Trophoblast cell (in vitro differentiated cells and primary cell): ENCODE measurements around the gene ADM2.

ENCODE experiments used
- DNase-seq, 2 donors: peaks; one replicate each; pipeline ENCODE4 v3.0.0-alpha.2; 2016
- H2AFZ ChIP-seq: 2 replicates; pipeline ENCODE4 v1.6.1; 2013; ENCODE audit warnings: low read length, moderate library complexity, mild to moderate bottlenecking; ENCODE audit not compliant: insufficient read depth, poor library complexity
- H2AK5ac ChIP-seq: 2 replicates; pipeline ENCODE4 v1.6.1; 2013; ENCODE audit warnings: mild to moderate bottlenecking, low read length
- H2BK120ac ChIP-seq: 2 replicates; pipeline ENCODE4 v1.6.1; 2013; ENCODE audit warnings: low read length, mild to moderate bottlenecking, moderate library complexity; ENCODE audit not compliant: insufficient read depth, poor library complexity
- H2BK12ac ChIP-seq: 2 replicates; pipeline ENCODE4 v1.6.1; 2013; ENCODE audit warnings: mild to moderate bottlenecking, low read length, moderate library complexity
- H2BK5ac ChIP-seq: 2 replicates; pipeline ENCODE4 v1.6.1; 2013; ENCODE audit warnings: low read length, low read depth, moderate library complexity, mild to moderate bottlenecking; ENCODE audit not compliant: poor library complexity
- H3K14ac ChIP-seq: 2 replicates; pipeline ENCODE4 v1.6.1; 2013; ENCODE audit warnings: mild to moderate bottlenecking, low read length
- H3K18ac ChIP-seq: 2 replicates; pipeline ENCODE4 v1.6.1; 2013; ENCODE audit warnings: mild to moderate bottlenecking, low read length
- H3K23ac ChIP-seq: 2 replicates; pipeline ENCODE4 v1.6.1; 2013; ENCODE audit warnings: low read length
- H3K27ac ChIP-seq: 2 replicates; pipeline ENCODE4 v1.5.1; 2013; ENCODE audit warnings: low read depth, mild to moderate bottlenecking, inconsistent platforms, low read length, moderate library complexity
- H3K27me3 ChIP-seq: 2 replicates; pipeline ENCODE4 v1.6.1; 2013; ENCODE audit warnings: inconsistent platforms, mild to moderate bottlenecking, low read length, moderate library complexity; ENCODE audit not compliant: insufficient read depth
- H3K36me3 ChIP-seq, 2 experiments: 1 replicate in 1 of 2; 2 replicates in 1 of 2; pipeline ENCODE4 v1.6.1; 2013; ENCODE audit warnings: low read length in 2 of 2, mild to moderate bottlenecking in 2 of 2, moderate library complexity in 1 of 2; ENCODE audit not compliant: insufficient read depth in 2 of 2, control insufficient read depth in 1 of 2
- H3K4ac ChIP-seq: 2 replicates; pipeline ENCODE4 v1.6.1; 2013; ENCODE audit warnings: low read depth, mild to moderate bottlenecking, low read length, moderate library complexity
- H3K4me1 ChIP-seq, 2 experiments: 1 replicate in 1 of 2; 2 replicates in 1 of 2; pipeline ENCODE4 v1.6.1; 2013; ENCODE audit warnings: low read length in 2 of 2, mild to moderate bottlenecking in 2 of 2, moderate library complexity in 1 of 2; ENCODE audit not compliant: insufficient read depth in 2 of 2, control insufficient read depth in 1 of 2
- H3K4me2 ChIP-seq: 2 replicates; pipeline ENCODE4 v1.6.1; 2013; ENCODE audit warnings: inconsistent platforms, mild to moderate bottlenecking, low read length, moderate library complexity
- H3K4me3 ChIP-seq: 2 replicates; pipeline ENCODE4 v1.5.1; 2013; ENCODE audit warnings: mild to moderate bottlenecking, low read depth, low read length, inconsistent platforms
- H3K79me1 ChIP-seq: one replicate; pipeline ENCODE4 v1.6.1; 2013; ENCODE audit warnings: low read length
- H3K79me2 ChIP-seq: 2 replicates; pipeline ENCODE4 v1.6.1; 2013; ENCODE audit warnings: low read length, mild to moderate bottlenecking; ENCODE audit not compliant: control insufficient read depth, insufficient read depth, poor library complexity
- H3K9ac ChIP-seq: 2 replicates; pipeline ENCODE4 v1.6.1; 2013; ENCODE audit warnings: mild to moderate bottlenecking, low read length
- H3K9me3 ChIP-seq: 2 replicates; pipeline ENCODE4 v1.6.1; 2013; ENCODE audit warnings: low read depth, mild to moderate bottlenecking, control low read depth, inconsistent platforms, low read length; ENCODE audit not compliant: insufficient read depth
- H4K12ac ChIP-seq: 2 replicates; pipeline ENCODE4 v1.6.1; 2013; ENCODE audit warnings: low read depth, mild to moderate bottlenecking, low read length, moderate library complexity
- H4K8ac ChIP-seq: 2 replicates; pipeline ENCODE4 v1.6.1; 2013; ENCODE audit warnings: low read depth, mild to moderate bottlenecking, low read length, moderate library complexity
- H4K91ac ChIP-seq: one replicate; pipeline ENCODE4 v1.6.1; 2013; ENCODE audit warnings: low read depth, mild to moderate bottlenecking, low read length, moderate library complexity
- WGBS: extraction: QIAGEN DNeasy Blood & Tissue Kit; methylation state at CpG from one replicate; pipeline ENCODE4 v1.1.7; 2013; ENCODE audit warnings: missing lambda C conversion rate; ENCODE audit not compliant: insufficient read length, insufficient coverage; ENCODE audit errors: extremely low coverage; 5-methylcytosine and 5-hydroxymethylcytosine counted together

Gene ADM2

DNA sequence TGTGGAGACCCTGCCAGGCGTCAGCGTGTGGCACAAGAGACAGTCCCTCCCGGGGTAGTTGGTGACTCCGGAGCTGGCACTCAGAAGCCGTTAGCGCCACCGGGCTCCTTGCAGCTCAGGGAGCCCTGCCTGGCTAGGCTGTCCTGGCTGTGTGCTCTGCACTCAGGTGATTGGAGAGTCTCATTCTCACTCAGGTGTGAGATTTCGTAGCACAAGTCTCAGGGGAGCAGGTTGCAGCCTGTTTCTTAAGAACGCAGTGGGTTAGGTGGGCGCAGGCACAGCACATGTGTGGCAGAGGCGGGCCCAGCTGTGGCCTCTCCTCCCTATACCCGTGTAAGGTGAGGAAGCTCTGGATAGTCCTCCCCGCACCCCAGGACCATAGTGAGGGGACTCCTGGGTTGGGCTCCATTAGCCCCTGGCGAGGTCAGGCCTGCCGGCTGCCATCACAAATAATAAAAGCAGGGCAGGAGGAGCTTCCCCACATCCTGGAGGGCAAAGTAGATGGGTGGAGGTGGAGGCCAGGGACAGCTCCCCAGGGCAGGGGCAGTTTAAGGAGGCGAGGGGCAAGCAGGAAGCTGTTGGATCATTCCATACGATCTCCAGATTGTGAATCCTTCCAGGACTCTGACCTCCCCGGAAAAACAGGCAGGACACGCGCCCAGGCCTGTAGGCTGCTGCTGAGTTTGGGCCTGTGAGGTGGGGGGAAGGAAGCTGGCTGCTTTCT is 45.9 kb upstream of the ADM2 start:
- Histone ChIP-seq H4K8ac (no peak overlapping the region), H3K9me3 (no peaks in the 10 kb centered on the region), H2BK12ac (no peak overlapping the region), H3K4me3 (no peak overlapping the region), H3K4me2 (no peak overlapping the region), H3K14ac (no peak overlapping the region), H3K27me3 (no peaks in the 10 kb centered on the region), H3K23ac (no peak overlapping the region), H2BK120ac (no peak overlapping the region), H2AFZ (no peak overlapping the region), H3K79me2 (no peaks in the 10 kb centered on the region), H3K4me1 (no peaks in the 10 kb centered on the region), H3K18ac (no peak overlapping the region), H3K27ac (no peak overlapping the region), H3K79me1 (no peaks in the 10 kb centered on the region), H2BK5ac (no peak overlapping the region), H3K9ac (no peak overlapping the region), H4K12ac (no peak overlapping the region), H4K91ac (no peak overlapping the region), H2AK5ac (no peak overlapping the region), H3K36me3 (peaks cover 79 to 81% of the 10 kb centered on the region in 2 experiments), H3K4ac (no peak overlapping the region)
- DNase-seq = peak in 1 of 2 donors; percentile 32
- no CpG with 5 or more reads among the region's 20 CpGs for WGBS

- Histone ChIP-seq H2BK12ac (no peak overlapping the region), H3K27ac (no peak overlapping the region), H2AFZ (no peak overlapping the region), H3K36me3 (peaks cover 83% of the 10 kb centered on the region in 2 experiments), H3K23ac (no peak overlapping the region), H3K14ac (no peak overlapping the region), H3K79me1 (no peaks in the 10 kb centered on the region), H4K12ac (no peak overlapping the region), H3K9me3 (no peaks in the 10 kb centered on the region), H2BK120ac (no peak overlapping the region), H3K4ac (no peak overlapping the region), H3K9ac (no peak overlapping the region), H2BK5ac (no peak overlapping the region), H3K4me2 (no peak overlapping the region), H3K4me3 (no peak overlapping the region), H3K27me3 (no peaks in the 10 kb centered on the region), H3K79me2 (no peaks in the 10 kb centered on the region), H3K4me1 (no peaks in the 10 kb centered on the region), H2AK5ac (no peak overlapping the region), H4K8ac (no peak overlapping the region), H3K18ac (no peak overlapping the region), H4K91ac (no peak overlapping the region)
- no CpG with 5 or more reads among the region's 37 CpGs for WGBS
- no peak for DNase-seq
Measured at GRCh38 chr22:50436015-50436830, 45.1 kb upstream of the ADM2 start.

GRCh38 chr22:50436841-50437341 is 44.5 kb upstream of the ADM2 start:
- no peak overlapping the region for H2BK120ac ChIP-seq
- H3K27ac ChIP-seq = no peak overlapping the region
- H4K91ac ChIP-seq = no peak overlapping the region
- H3K4ac ChIP-seq = no peak overlapping the region
- no peak overlapping the region for H2AFZ ChIP-seq
- no peak overlapping the region for H3K4me2 ChIP-seq
- no peak for DNase-seq
- no peak overlapping the region for H2BK12ac ChIP-seq
- H3K79me2 ChIP-seq = no peaks in the 10 kb centered on the region
- no peaks in the 10 kb centered on the region for H3K27me3 ChIP-seq
- no peak overlapping the region for H2AK5ac ChIP-seq
- no peaks in the 10 kb centered on the region for H3K79me1 ChIP-seq
- H3K14ac ChIP-seq = no peak overlapping the region
- no peak overlapping the region for H3K18ac ChIP-seq
- H4K12ac ChIP-seq = no peak overlapping the region
- no peak overlapping the region for H2BK5ac ChIP-seq
- H3K23ac ChIP-seq = no peak overlapping the region
- WGBS = no CpG with 5 or more reads among the region's 25 CpGs
- no peaks in the 10 kb centered on the region for H3K9me3 ChIP-seq
- no peak overlapping the region for H3K9ac ChIP-seq
- no peaks in the 10 kb centered on the region for H3K4me1 ChIP-seq
- H3K36me3 ChIP-seq = peaks cover 83% of the 10 kb centered on the region in 2 experiments
- no peak overlapping the region for H3K4me3 ChIP-seq
- no peak overlapping the region for H4K8ac ChIP-seq

GRCh38 chr22:50437511-50438304 is 43.6 kb upstream of the ADM2 start:
- Histone ChIP-seq H2AK5ac (no peak overlapping the region), H3K4me3 (no peak overlapping the region), H3K23ac (no peak overlapping the region), H3K4me1 (no peaks in the 10 kb centered on the region), H3K14ac (no peak overlapping the region), H3K18ac (no peak overlapping the region), H3K27me3 (no peaks in the 10 kb centered on the region), H2BK12ac (no peak overlapping the region), H3K27ac (no peak overlapping the region), H3K9ac (no peak overlapping the region), H3K9me3 (no peaks in the 10 kb centered on the region), H3K79me2 (no peaks in the 10 kb centered on the region), H2BK5ac (no peak overlapping the region), H2AFZ (no peak overlapping the region), H4K8ac (no peak overlapping the region), H4K91ac (no peak overlapping the region), H3K4ac (no peak overlapping the region), H4K12ac (no peak overlapping the region), H3K4me2 (no peak overlapping the region), H3K36me3 (peaks cover 76 to 78% of the 10 kb centered on the region in 2 experiments), H2BK120ac (no peak overlapping the region), H3K79me1 (no peaks in the 10 kb centered on the region)
- no peak for DNase-seq
- WGBS = no CpG with 5 or more reads among the region's 36 CpGs
